Posterior vena cava (tissue), 2 donors: ENCODE results near the gene MRPL41. TPM values are rescaled to one million over a fixed set of nuclear protein-coding genes. Genes with fewer than 3 reads are reported as not detected.
A peak's percentile ranks its signal among the peaks of the same experiment; 100 is the strongest.
"Not testable (repeated sequence)": the region's sequence is repeated elsewhere in the genome, so short reads cannot be mapped to it uniquely, and the experiment has no call there.

Experiments
- DNase-seq: peaks from one replicate; pipeline ENCODE4 v3.0.0-alpha.2; 2020; ENCODE audit warnings: low spot score
- intact Hi-C, 2 donors: fragments of 100-400 bp; cut with DNase I; formaldehyde crosslinking; loops; one replicate each; pipeline versions ENCODE4 v1.14.1 to v1.14.2; 2022 to 2023
- total RNA-seq, 2 donors: library from RNA; stranded (reverse); fragmentation: NEBNext Ultra II Directional; extraction: Animal tissue kit (Norgen Biotek cat#: 25700); gene quantifications; one replicate each; pipeline ENCODE4 v1.2.1, GENCODE V29; 2021
- donor health status: DM: yes; HTN: yes; CAD: no.
- donor health status: DM: yes; HTN: yes; CAD: no.

MRPL41 gene
- total RNA-seq, 2 donors from 2014 or later, result 24.4 to 27.3 TPM

GRCh38 chr9:137545123-137545522 lies 6.6 kb upstream of the MRPL41 start:
- intact Hi-C loops, result no loop called here
- peak; percentile 86 for DNase-seq

- intact Hi-C loops, result no loop called here
- no peak for DNase-seq
These were observed 3.8 kb upstream of the MRPL41 start for GRCh38 chr9:137547687-137548543.

GRCh38 chr9:137550231-137550621 lies 1.5 kb upstream of the MRPL41 start, which contains the start of gene PNPLA7:
Gene PNPLA7 (minus strand): TSS chr9:137550402. CDS start chr9:137550197, 205 bp downstream.
- DNase-seq, result peak; percentile 95
- intact Hi-C loops, result no loop called here

DNA sequence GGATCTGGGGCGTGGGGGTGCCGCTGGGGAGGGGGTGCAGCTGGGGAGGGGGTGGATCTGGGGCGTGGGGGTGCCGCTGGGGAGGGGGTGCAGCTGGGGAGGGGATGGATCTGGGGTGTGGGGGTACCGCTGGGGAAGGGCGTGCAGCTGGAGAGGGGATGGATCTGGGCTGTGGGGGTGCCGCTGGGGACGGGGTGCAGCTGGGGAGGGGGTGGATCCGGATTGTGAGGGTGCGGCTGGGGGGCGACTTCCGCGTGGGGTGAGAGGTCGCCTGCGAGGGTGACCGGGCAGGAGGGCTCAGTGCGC lies 768 bp upstream of the MRPL41 start:
- DNase-seq, intact Hi-C loops: not testable (repeated sequence)

DNA sequence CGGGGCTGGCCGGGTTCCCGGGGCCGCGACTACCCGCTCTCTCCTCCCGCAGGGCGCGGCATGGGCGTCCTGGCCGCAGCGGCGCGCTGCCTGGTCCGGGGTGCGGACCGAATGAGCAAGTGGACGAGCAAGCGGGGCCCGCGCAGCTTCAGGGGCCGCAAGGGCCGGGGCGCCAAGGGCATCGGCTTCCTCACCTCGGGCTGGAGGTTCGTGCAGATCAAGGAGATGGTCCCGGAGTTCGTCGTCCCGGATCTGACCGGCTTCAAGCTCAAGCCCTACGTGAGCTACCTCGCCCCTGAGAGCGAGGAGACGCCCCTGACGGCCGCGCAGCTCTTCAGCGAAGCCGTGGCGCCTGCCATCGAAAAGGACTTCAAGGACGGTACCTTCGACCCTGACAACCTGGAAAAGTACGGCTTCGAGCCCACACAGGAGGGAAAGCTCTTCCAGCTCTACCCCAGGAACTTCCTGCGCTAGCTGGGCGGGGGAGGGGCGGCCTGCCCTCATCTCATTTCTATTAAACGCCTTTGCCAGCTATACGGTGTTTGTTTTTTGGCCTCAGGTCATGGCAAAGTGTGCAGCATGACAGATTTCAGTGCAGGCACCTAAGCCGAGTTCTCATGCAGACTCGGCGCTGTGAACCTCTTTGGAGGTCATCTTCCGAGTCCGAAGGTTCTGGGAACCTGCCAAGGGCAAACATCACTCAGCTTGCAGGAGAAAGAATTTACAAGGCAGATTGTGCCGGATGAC lies 516 bp downstream of the MRPL41 start:
- DNase-seq, result no peak
- intact Hi-C loops, result no loop called here

- DNase-seq, intact Hi-C loops: not testable (repeated sequence)
These were observed 2.0 kb downstream of the MRPL41 start for GRCh38 chr9:137553654-137554053.

- intact Hi-C loops, result no loop called here
- DNase-seq, result no peak
These were observed 2.7 kb downstream of the MRPL41 start for GRCh38 chr9:137554349-137554748.

GRCh38 chr9:137555179-137555578 lies 3.5 kb downstream of the MRPL41 start:
- DNase-seq, result no peak
- intact Hi-C loops, result no loop called here

DNA sequence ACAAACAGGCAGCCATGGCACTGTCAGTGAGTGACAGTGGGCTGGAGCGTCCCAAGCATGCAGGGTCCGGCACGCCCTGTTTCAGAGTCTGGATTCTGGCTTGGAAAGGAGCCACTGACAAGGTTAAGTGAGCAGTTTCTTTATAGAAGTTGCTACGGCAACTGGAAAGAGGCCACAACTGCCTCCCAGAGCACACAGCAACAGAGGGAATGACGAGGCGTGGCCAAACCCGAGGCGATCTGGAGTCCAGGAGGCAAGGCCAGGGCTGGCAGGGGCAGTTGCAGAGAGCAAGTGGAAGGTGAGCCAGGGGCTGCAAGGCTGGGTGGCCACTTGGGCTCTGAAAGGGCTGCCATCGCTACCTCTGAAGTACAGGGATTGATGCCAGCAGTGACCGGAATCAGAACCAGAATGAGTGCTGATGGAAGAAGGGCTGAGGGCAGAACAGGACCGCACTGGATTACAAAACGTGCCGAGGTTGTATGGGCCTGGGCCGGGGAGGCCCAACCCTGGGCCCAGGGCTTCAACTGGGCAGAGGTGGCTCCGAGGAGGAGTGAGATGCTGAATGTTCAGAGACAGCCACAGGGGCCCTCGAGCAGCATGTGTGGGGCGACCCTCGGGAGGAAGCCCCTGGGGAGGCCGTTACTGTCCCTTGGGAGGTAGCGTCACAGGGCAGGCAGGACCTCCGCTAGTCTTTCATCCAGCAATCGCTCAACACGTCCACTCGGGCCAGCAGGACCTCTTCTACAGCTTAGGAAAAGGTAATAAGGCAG lies 4.6 kb downstream of the MRPL41 start:
- intact Hi-C loops, result no loop called here
- no peak for DNase-seq

- intact Hi-C loops, result no loop called here
- DNase-seq, result no peak
These were observed 6.4 kb downstream of the MRPL41 start for GRCh38 chr9:137558127-137558526.

- DNase-seq, result no peak
- intact Hi-C loops, result no loop called here
These were observed 12.5 kb downstream of the MRPL41 start for GRCh38 chr9:137564134-137564533.

GRCh38 chr9:137564817-137565411 lies 13.2 kb downstream of the MRPL41 start:
- intact Hi-C loops, result no loop called here
- DNase-seq, result no peak

DNA sequence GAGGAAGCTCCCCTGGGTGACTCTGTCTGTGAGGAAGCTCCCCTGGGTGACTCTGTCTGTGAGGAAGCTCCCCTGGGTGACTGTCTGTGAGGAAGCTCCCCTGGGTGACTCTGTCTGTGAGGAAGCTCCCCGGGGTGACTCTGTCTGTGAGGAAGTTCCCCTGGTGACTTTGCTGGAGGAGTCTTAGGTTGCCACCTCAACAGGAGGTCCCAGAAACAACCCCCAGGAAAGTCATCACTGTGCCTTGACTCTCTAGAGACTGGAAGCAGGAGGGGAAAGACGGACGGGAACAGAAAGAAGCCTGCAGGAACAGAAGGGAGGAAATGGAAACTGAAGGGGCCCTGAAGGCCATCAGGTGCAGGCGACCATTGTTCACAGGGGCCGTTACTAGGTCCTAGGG lies 16.8 kb downstream of the MRPL41 start:
- DNase-seq, intact Hi-C loops: not testable (repeated sequence)

DNA sequence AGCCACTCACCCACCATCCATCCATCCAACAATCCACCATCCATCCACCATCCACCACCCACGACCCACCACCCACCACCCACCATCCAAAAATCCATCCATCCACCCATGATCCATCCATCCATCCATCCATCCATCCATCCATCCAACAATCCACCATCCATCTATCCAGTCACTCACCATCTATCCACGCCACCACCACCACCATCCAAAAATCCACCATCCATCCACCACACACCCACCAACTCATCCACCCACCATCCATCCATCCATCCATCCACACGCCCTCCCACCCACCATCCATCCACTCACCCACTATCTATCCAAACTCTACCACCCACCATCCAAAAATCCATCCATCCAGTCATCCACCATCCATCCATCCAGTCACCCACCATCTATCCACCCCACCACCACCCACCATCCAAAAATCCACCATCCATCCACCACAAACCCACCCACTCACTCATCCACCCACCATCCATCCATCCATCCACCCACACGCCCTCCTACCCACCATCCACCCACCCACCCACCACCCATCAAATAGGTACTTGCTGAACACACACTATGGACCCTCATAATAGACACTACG lies 18.0 kb downstream of the MRPL41 start:
- intact Hi-C loops, result no loop called here
- DNase-seq, result no peak

DNA sequence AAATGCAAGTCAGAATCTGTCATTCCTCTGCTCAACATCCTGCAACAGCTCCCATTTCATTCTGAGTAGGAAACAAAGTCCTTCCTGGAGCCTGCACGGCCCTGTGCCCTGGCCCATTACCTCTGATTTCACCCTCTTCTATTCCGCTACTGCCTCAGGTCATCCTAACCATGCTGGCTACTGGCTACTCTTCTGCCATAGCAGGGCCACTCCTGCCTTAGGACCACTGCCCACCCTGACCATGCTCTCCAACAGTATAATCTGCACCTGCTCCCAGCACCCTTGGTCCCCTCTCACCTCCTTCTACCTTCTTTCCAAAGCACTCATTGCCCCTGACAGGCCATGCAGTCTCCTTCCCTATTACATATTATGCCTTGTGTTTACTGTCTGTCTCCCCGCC lies 18.9 kb downstream of the MRPL41 start:
- no peak for DNase-seq
- intact Hi-C loops, result no loop called here

DNA sequence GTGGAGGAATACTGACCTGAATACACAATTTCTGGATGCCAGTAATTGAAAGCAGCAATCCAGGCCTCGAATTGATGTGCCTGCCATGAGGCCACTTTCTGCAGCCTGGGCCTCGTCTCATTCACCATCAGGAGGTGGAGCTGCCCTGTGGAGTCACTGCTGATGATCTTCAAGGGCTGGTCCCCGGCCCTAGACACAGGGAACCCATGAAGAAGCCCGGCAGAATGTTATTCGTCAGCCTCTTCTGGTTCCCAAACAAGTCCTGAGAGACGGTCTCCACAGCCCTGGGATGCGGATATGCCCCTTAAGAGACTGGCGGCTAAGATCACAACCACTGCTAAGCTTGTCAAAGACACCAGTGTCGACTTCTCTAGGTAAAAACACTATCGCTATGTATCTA lies 22.5 kb downstream of the MRPL41 start:
- DNase-seq, result no peak
- intact Hi-C loops, result no loop called here

DNA sequence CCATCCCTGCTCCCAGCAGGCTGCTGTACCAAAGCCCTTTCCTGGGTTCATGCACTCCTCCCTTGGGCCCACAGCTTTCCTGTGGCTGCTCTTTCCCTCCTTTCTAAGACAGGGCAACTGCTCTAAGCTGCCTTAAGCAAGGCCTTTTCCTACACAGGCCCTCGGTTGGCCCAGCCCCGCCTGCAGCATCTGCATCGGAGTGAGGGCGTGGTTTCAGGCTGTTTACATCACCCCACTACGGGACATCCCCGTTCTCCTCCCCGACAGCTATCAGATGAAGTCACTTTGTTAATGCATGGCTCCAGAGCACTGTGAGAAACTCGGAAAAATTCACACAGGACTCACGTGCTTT lies 23.7 kb downstream of the MRPL41 start:
- no peak for DNase-seq
- intact Hi-C loops, result no loop called here

DNA sequence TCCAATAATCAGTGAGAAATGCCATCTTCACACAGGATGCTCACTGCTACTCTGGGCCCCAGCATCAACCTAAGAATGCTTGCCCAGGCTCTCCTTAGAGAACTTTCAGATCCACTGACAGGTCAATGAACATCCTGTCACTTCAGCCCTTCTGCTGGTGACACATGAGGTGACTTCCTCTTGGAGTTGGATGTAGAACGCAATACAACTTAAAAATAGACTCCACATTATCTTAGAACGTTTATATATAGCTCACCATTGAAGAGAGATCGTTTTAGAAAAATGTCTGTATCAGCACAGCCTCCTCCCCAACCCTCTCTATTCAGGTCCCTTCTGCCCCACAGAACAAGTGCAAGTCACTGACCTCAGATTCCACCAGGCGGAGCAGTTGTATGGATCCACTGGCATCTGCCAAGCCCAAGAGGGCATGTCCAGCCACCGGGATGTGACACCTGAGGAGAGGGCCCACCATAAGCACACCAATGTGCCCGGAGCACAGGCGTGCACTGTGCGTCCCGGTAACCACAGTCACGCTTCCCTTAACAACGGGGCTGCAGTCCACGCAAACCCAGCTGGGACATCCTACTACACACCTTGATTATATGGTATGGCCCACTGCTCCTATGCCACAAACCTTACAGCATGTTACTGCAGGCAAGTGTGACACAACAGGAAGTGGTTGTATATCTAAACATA lies 24.2 kb downstream of the MRPL41 start:
- DNase-seq, result no peak
- intact Hi-C loops, result no loop called here
